Measurements from ENCODE around the gene TUBGCP6. TPM values are rescaled to one million over a fixed set of nuclear protein-coding genes. Genes with fewer than 3 reads are reported as not detected.

Gene TUBGCP6
- total RNA-seq, 2 experiments from 2014 or later: 44.8 to 47.2 TPM

DNA sequence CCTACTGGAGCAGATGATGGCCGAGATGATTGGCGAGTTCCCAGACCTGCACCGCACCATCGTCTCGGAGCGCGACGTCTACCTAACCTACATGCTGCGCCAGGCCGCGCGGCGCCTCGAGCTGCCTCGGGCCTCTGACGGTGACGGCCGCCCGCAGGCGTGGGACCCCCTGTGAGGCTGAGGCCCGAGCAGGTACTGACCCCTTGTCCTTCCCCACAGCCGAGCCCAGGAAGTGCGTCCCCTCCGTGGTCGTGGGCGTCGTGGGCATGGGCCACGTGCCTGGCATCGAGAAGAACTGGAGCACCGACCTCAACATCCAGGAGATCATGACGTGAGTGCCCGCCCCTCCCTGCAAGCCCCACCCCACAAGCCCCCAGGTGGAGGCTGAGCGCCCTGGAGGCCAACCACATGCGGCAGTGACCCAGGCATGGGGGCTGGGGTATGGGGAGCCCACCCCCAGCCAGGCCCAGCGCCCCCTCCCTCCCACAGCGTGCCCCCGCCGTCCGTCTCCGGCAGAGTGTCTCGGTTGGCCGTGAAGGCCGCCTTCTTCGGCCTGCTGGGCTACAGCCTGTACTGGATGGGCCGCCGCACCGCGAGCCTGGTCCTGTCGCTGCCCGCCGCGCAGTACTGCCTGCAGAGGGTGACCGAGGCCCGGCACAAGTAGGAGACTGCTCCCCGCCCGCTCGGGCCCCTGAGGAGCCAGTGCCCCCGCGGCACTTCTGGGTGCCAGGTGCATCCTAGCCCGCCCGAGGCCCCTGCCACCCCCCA lies 46.8 kb downstream of the TUBGCP6 start:
- POLR2A ChIA-PET: no interaction called here

DNA sequence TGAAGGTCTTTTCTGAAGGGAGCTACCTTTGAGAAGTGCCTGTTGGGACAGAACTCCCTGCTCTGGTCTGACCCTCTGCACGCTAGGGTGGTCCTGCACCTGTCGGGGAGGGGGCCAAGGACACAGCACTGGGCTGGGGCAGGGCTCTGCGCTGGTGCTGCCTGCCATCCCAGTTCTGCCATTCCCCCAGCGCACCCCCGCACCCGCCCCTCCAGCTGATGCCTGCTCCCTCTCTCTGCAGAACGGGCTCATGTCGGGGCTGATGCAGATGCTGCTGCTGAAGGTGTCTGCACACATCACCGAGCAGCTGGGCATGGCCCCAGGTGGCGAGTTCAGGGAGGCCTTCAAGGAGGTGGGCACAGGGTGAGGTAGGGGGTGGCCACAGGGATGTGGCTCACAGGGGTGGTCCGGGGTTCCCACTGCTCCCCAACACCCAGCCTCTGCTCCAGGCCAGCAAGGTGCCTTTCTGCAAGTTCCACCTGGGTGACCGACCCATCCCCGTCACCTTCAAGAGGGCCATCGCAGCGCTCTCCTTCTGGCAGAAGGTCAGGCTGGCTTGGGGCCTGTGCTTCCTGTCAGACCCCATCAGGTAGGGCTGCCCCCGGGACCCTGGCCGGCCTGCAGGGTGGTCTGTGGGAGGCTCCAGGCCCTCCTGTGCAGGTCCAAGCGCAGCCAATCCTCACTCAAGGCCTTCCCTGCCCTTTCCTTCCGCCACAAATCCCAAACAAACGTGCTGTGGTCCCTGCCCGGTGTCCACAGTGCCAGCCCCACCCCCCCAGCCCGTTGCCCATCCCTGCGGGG lies 47.6 kb downstream of the TUBGCP6 start:
- no peak for ATAC-seq
- no peak overlapping the region for H3K4me3 Mint-ChIP-seq
- ChIA-PET CTCF (no interaction called here), POLR2A (no interaction called here)
- H3K9me3 Mint-ChIP-seq: no peaks in the 10 kb centered on the region
- no peak overlapping the region for H3K27ac Mint-ChIP-seq
- TF ChIP-seq, protein P1, sequence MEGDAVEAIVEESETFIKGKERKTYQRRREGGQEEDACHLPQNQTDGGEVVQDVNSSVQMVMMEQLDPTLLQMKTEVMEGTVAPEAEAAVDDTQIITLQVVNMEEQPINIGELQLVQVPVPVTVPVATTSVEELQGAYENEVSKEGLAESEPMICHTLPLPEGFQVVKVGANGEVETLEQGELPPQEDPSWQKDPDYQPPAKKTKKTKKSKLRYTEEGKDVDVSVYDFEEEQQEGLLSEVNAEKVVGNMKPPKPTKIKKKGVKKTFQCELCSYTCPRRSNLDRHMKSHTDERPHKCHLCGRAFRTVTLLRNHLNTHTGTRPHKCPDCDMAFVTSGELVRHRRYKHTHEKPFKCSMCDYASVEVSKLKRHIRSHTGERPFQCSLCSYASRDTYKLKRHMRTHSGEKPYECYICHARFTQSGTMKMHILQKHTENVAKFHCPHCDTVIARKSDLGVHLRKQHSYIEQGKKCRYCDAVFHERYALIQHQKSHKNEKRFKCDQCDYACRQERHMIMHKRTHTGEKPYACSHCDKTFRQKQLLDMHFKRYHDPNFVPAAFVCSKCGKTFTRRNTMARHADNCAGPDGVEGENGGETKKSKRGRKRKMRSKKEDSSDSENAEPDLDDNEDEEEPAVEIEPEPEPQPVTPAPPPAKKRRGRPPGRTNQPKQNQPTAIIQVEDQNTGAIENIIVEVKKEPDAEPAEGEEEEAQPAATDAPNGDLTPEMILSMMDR (IDR thresholded peaks at IDR 0.05): no peak
- H3K36me3 Mint-ChIP-seq (ENCODE audit: low read depth): peaks cover 17% of the 10 kb centered on the region
- H3K27me3 Mint-ChIP-seq: no peaks in the 10 kb centered on the region
- peaks cover 19% of the 10 kb centered on the region for H3K4me1 Mint-ChIP-seq (ENCODE audit: low read depth)
- intact Hi-C loops (cut with micrococcal nuclease): no loop called here
- no peak for DNase-seq

More for the DNA sequence above, 46.8 kb downstream of the TUBGCP6 start:
- H3K27ac Mint-ChIP-seq: no peak overlapping the region
- no peaks in the 10 kb centered on the region for H3K27me3 Mint-ChIP-seq
- CTCF ChIA-PET: no interaction called here
- no peak overlapping the region for H3K4me3 Mint-ChIP-seq
- DNase-seq (no peak), ATAC-seq (no peak)
- intact Hi-C loops (cut with micrococcal nuclease): no loop called here
- TF ChIP-seq, protein P1 (IDR thresholded peaks at IDR 0.05): no peak
- H3K4me1 Mint-ChIP-seq (ENCODE audit: low read depth): peaks cover 14% of the 10 kb centered on the region
- H3K36me3 Mint-ChIP-seq (ENCODE audit: low read depth): peaks cover 9% of the 10 kb centered on the region
- no peaks in the 10 kb centered on the region for H3K9me3 Mint-ChIP-seq

DNA sequence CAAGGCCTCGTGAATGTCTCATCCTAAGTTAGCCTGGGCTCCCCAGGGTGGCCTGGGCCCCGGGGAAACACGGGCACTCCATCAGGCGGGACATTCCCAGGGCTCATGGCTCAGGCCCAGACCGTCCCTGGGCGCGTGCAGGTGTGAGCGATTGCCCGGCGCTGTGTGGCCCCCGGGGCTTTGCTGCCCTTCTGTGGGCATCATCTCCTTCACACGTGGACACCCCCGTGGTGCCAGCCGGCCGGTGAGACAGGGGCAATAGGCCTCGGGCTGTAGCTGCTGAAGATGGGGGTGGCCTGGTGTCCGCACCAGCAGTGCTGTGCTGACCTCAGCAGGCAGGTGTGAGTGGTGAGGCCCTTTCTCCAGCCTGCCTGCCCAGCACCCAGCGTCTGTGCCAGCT lies 48.6 kb downstream of the TUBGCP6 start:
- TF ChIP-seq, protein P1 (IDR thresholded peaks at IDR 0.05): no peak
- no peaks in the 10 kb centered on the region for H3K27me3 Mint-ChIP-seq
- H3K4me3 Mint-ChIP-seq: no peak overlapping the region
- POLR2A ChIA-PET: interaction anchor here (0.6 kb wide), 1 partner anchor 418 kb away, joined by 4 read pairs; no protein-coding TSS in a partner anchor
- no peak overlapping the region for H3K27ac Mint-ChIP-seq
- CTCF ChIA-PET: no interaction called here
- DNase-seq (no peak), ATAC-seq (no peak)
- intact Hi-C loops (cut with micrococcal nuclease): no loop called here
- H3K4me1 Mint-ChIP-seq (ENCODE audit: low read depth): peaks cover 24% of the 10 kb centered on the region
- no peaks in the 10 kb centered on the region for H3K9me3 Mint-ChIP-seq
- peaks cover 22% of the 10 kb centered on the region for H3K36me3 Mint-ChIP-seq (ENCODE audit: low read depth)

DNA sequence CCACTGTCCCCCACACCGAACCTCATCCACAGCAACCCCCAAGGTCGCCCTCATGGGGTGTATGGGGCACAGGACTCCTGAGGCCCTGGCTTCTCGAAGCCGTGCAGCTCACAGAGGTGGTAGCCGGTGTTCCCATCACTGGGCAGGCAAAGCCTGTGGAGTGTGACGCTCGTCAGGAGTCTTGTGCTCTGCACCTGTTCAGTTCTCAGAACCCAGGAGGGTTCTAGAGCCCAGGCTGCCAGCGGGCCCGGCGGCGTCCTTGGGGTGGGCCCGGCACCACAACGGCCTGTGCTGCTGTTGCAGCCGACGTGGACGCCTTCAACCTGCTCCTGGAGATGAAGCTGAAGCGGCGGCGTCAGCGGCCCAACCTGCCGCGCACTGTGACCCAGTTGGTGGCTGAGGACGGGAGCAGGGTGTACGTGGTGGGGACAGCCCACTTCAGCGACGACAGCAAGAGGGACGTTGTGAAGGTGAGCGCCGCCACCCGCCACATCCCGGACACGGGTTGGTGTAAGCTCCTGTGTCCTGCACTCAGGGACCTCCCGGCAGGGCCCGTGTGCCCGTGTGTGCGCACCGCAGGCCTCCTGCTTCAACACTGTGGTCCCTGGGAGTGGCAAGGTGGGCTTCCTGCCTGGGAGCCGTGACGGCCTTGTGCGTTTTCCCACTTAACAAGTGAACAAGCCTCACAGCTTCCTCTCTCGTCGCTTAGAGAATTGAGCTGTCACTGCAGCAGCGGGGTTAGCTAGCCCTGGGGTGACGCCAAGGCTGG lies 50.6 kb downstream of the TUBGCP6 start:
- intact Hi-C loops (cut with micrococcal nuclease): no loop called here
- POLR2A ChIA-PET: interaction anchor here (0.7 kb wide), 1 partner anchor 42 kb away, joined by 3 read pairs; no protein-coding TSS in a partner anchor

More for the DNA sequence above, 50.6 kb downstream of the TUBGCP6 start:
- no peak overlapping the region for H3K27ac Mint-ChIP-seq
- CTCF ChIA-PET: interaction anchor here (1.6 kb wide), 1 partner anchor 48 kb away, joined by 3 read pairs; no protein-coding TSS in a partner anchor
- peaks cover 20% of the 10 kb centered on the region for H3K36me3 Mint-ChIP-seq (ENCODE audit: low read depth)
- H3K9me3 Mint-ChIP-seq: no peaks in the 10 kb centered on the region
- H3K27me3 Mint-ChIP-seq: no peaks in the 10 kb centered on the region
- no peak overlapping the region for H3K4me3 Mint-ChIP-seq
- peaks cover 29% of the 10 kb centered on the region for H3K4me1 Mint-ChIP-seq (ENCODE audit: low read depth)
- TF ChIP-seq, protein P1 (IDR thresholded peaks at IDR 0.05): no peak
- no peak for DNase-seq
- no peak for ATAC-seq

Measured in activated CD8-positive, alpha-beta T cell treated with anti-CD3 and anti-CD28 coated beads for 36 hours (primary cell).